GM19240 (cell line): ENCODE measurements around the gene KIAA1328.

Experiments used
- DNase-seq: peaks from one replicate; pipeline ENCODE4 v3.0.0; 2011; ENCODE audit warnings: low spot score; ENCODE audit not compliant: insufficient read length

The KIAA1328 gene

GRCh38 chr18:37276111-37276890 lies 447.4 kb downstream of the KIAA1328 start:
- no peak for DNase-seq

GRCh38 chr18:37277804-37278203 lies 448.9 kb downstream of the KIAA1328 start:
- no peak for DNase-seq
